ENCODE measurements around the gene NTSR2. TPM values are rescaled to one million over a fixed set of nuclear protein-coding genes. Genes with fewer than 3 reads are reported as not detected.

NTSR2 gene
- total RNA-seq, 1 donor from 2014 or later, result not detected

DNA sequence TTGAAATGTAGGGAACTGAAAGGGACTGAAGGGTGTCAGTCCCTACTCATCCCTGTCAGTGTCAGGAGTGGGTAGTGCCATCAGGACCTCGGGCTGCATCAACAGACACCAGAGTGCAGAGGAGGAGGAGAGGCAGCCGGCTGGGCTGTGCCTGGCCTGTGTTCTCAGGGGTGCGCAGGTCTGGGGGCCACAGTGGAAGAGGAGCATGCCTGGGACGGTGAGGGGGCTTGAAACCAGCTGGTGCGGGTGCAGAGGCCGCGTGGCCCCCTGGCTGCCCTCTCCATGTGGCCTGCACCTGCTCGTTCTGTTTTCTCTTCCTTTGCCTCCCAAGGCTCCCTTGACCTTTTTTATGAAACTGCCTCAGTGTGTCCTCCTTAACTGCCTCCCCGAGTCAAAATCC is 41.3 kb downstream of the NTSR2 start:
- H3K9me3 Mint-ChIP-seq (ENCODE audit: unreplicated experiment), result peaks cover 7% of the 10 kb centered on the region
- no peak for FAIRE-seq

DNA sequence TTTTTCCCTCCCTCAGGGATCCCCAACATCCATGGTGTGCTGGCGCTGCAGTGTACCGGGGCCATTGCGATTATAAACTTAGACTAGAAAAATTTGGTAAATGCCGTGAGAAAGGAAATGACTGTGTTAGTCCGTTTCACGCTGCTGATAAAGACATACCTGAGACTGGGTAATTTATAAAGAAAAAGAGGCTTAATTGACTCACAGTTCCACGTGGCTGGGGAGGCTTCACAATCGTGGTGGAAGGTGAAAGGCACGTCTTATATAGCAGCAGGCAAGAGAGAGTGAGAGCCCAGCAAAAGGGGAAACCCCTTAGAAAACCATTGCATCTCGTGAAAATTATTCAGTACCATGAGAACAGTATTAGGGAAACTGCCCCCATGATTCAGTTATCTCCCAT is 44.3 kb downstream of the NTSR2 start:
- H3K9ac ChIP-seq (ENCODE audit: low read length), result no peak overlapping the region
- no peaks in the 10 kb centered on the region for H3K4me1 ChIP-seq (ENCODE audit: insufficient read depth, low read length)
- no peak for DNase-seq (ENCODE audit: low read depth)
- H3K9me3 Mint-ChIP-seq (ENCODE audit: unreplicated experiment), result peaks cover 7% of the 10 kb centered on the region
- no peak overlapping the region for H3K4me2 ChIP-seq (ENCODE audit: low read length)
- no peak overlapping the region for H3K4me3 ChIP-seq (ENCODE audit: insufficient read depth, low read depth, low read length)
- no peak overlapping the region for H2AFZ ChIP-seq (ENCODE audit: low read depth, low read length)
- peaks cover 27% of the 10 kb centered on the region for H3K36me3 Mint-ChIP-seq (ENCODE audit: low read depth, unreplicated experiment)
- H3K9me3 ChIP-seq (ENCODE audit: insufficient read depth, low read depth, low read length), result no peaks in the 10 kb centered on the region
- TF ChIP-seq, protein P1, sequence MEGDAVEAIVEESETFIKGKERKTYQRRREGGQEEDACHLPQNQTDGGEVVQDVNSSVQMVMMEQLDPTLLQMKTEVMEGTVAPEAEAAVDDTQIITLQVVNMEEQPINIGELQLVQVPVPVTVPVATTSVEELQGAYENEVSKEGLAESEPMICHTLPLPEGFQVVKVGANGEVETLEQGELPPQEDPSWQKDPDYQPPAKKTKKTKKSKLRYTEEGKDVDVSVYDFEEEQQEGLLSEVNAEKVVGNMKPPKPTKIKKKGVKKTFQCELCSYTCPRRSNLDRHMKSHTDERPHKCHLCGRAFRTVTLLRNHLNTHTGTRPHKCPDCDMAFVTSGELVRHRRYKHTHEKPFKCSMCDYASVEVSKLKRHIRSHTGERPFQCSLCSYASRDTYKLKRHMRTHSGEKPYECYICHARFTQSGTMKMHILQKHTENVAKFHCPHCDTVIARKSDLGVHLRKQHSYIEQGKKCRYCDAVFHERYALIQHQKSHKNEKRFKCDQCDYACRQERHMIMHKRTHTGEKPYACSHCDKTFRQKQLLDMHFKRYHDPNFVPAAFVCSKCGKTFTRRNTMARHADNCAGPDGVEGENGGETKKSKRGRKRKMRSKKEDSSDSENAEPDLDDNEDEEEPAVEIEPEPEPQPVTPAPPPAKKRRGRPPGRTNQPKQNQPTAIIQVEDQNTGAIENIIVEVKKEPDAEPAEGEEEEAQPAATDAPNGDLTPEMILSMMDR (IDR thresholded peaks at IDR 0.05; ENCODE audit: insufficient read depth, low read depth, low read length), result no peak
- TF ChIP-seq EZH2 (IDR thresholded peaks at IDR 0.05; ENCODE audit: insufficient read depth, low read length), result no peak
- H3K27ac Mint-ChIP-seq (ENCODE audit: unreplicated experiment), result no peak overlapping the region
- peaks cover 10% of the 10 kb centered on the region for H3K27me3 ChIP-seq (ENCODE audit: insufficient read depth, low read length)
- no peak overlapping the region for H3K27ac ChIP-seq (ENCODE audit: low read depth, low read length)
- peaks cover 8% of the 10 kb centered on the region for H3K4me1 Mint-ChIP-seq (ENCODE audit: low read depth, unreplicated experiment)
- H4K20me1 ChIP-seq (ENCODE audit: insufficient read depth, low read length), result no peaks in the 10 kb centered on the region
- H3K27me3 Mint-ChIP-seq (ENCODE audit: low read depth, unreplicated experiment), result peaks cover 2% of the 10 kb centered on the region
- no peaks in the 10 kb centered on the region for H3K79me2 ChIP-seq (ENCODE audit: insufficient read depth, low read length)
- no peak overlapping the region for H3K4me3 Mint-ChIP-seq (ENCODE audit: unreplicated experiment)
- FAIRE-seq, result no peak
- no peaks in the 10 kb centered on the region for H3K36me3 ChIP-seq (ENCODE audit: insufficient read depth, low read length)

More for the DNA sequence above, 41.3 kb downstream of the NTSR2 start:
- no peaks in the 10 kb centered on the region for H3K36me3 ChIP-seq (ENCODE audit: insufficient read depth, low read length)
- no peaks in the 10 kb centered on the region for H3K9me3 ChIP-seq (ENCODE audit: insufficient read depth, low read depth, low read length)
- H3K27me3 Mint-ChIP-seq (ENCODE audit: low read depth, unreplicated experiment), result peaks cover 4% of the 10 kb centered on the region
- no peak overlapping the region for H3K4me3 ChIP-seq (ENCODE audit: insufficient read depth, low read depth, low read length)
- H3K4me3 Mint-ChIP-seq (ENCODE audit: unreplicated experiment), result no peak overlapping the region
- no peaks in the 10 kb centered on the region for H4K20me1 ChIP-seq (ENCODE audit: insufficient read depth, low read length)
- no peaks in the 10 kb centered on the region for H3K4me1 ChIP-seq (ENCODE audit: insufficient read depth, low read length)
- H3K4me2 ChIP-seq (ENCODE audit: low read length), result no peak overlapping the region
- H3K36me3 Mint-ChIP-seq (ENCODE audit: low read depth, unreplicated experiment), result peaks cover 30% of the 10 kb centered on the region
- H3K27ac Mint-ChIP-seq (ENCODE audit: unreplicated experiment), result no peak overlapping the region
- no peaks in the 10 kb centered on the region for H3K4me1 Mint-ChIP-seq (ENCODE audit: low read depth, unreplicated experiment)
- no peak overlapping the region for H3K9ac ChIP-seq (ENCODE audit: low read length)
- TF ChIP-seq, protein P1 (IDR thresholded peaks at IDR 0.05; ENCODE audit: insufficient read depth, low read depth, low read length), result no peak
- TF ChIP-seq EZH2 (IDR thresholded peaks at IDR 0.05; ENCODE audit: insufficient read depth, low read length), result no peak
- no peak overlapping the region for H2AFZ ChIP-seq (ENCODE audit: low read depth, low read length)
- no peak overlapping the region for H3K27ac ChIP-seq (ENCODE audit: low read depth, low read length)
- no peak for DNase-seq (ENCODE audit: low read depth)
- H3K27me3 ChIP-seq (ENCODE audit: insufficient read depth, low read length), result no peaks in the 10 kb centered on the region
- H3K79me2 ChIP-seq (ENCODE audit: insufficient read depth, low read length), result no peaks in the 10 kb centered on the region

DNA sequence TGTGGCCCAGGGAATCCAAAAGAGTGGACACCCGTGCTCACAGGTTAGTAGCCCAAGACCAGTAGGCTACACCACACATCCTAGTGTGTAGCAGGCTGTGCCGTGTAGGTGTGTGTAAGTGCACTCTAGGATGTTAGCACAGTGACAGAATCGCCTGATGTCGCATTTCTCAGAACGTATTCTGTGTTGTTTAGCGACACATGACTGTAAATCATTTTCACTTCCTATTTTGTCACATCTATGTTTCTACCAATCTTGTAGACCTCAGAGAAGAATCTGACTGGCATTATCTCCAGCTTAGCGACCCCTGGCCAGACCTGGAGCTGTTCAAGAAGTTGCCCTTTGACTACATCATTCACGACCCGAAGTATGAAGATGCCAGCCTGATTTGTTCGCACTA is 45.1 kb downstream of the NTSR2 start:
- FAIRE-seq (no peak), DNase-seq (ENCODE audit: low read depth) (no peak)
- no peaks in the 10 kb centered on the region for H4K20me1 ChIP-seq (ENCODE audit: insufficient read depth, low read length)
- no peaks in the 10 kb centered on the region for H3K4me1 ChIP-seq (ENCODE audit: insufficient read depth, low read length)
- H3K4me3 ChIP-seq (ENCODE audit: insufficient read depth, low read depth, low read length), result no peak overlapping the region
- Mint-ChIP-seq H3K4me3 (ENCODE audit: unreplicated experiment) (no peak overlapping the region), H3K36me3 (ENCODE audit: low read depth, unreplicated experiment) (peaks cover 26% of the 10 kb centered on the region), H3K27me3 (ENCODE audit: low read depth, unreplicated experiment) (peaks cover 2% of the 10 kb centered on the region), H3K9me3 (ENCODE audit: unreplicated experiment) (peaks cover 7% of the 10 kb centered on the region), H3K27ac (ENCODE audit: unreplicated experiment) (no peak overlapping the region), H3K4me1 (ENCODE audit: low read depth, unreplicated experiment) (peaks cover 8% of the 10 kb centered on the region)
- no peak overlapping the region for H3K27ac ChIP-seq (ENCODE audit: low read depth, low read length)
- no peaks in the 10 kb centered on the region for H3K79me2 ChIP-seq (ENCODE audit: insufficient read depth, low read length)
- no peaks in the 10 kb centered on the region for H3K36me3 ChIP-seq (ENCODE audit: insufficient read depth, low read length)
- peaks cover 10% of the 10 kb centered on the region for H3K27me3 ChIP-seq (ENCODE audit: insufficient read depth, low read length)
- no peak overlapping the region for H2AFZ ChIP-seq (ENCODE audit: low read depth, low read length)
- TF ChIP-seq, protein P1 (IDR thresholded peaks at IDR 0.05; ENCODE audit: insufficient read depth, low read depth, low read length), result no peak
- no peak for TF ChIP-seq EZH2 (IDR thresholded peaks at IDR 0.05; ENCODE audit: insufficient read depth, low read length)
- no peak overlapping the region for H3K9ac ChIP-seq (ENCODE audit: low read length)
- H3K9me3 ChIP-seq (ENCODE audit: insufficient read depth, low read depth, low read length), result no peaks in the 10 kb centered on the region
- no peak overlapping the region for H3K4me2 ChIP-seq (ENCODE audit: low read length)
